ENCODE results near the gene PON1. TPM values are rescaled to one million over a fixed set of nuclear protein-coding genes. Genes with fewer than 3 reads are reported as not detected.
A peak's percentile ranks its signal among the peaks of the same experiment; 100 is the strongest.

Gene PON1
- total and polyA plus RNA-seq, 2 donors from 2014 or later: 0.28 TPM; not detected in 1

DNA sequence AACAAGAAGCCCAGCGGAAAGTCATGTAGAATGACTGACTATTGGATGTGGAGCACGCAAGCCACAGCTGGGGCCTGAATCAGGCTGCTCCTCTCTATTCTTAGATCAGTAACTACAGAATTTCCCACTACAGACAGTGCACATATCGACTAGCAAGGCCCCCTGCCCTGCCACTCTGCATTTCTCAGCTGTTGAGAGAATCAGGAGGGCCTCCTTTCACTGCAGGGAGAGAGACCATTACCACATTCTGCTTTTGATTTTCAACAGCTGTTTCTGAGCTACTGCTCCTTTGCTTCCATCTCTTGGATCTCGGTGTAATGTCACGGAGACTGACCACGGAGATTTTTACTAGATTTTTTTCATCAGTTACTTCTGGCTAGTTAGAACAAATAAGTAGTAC lies 73.8 kb downstream of the PON1 start:
- DNase-seq: peak in 2 of 5 donors; percentile 12 to 31
- no peak overlapping the region for H3K4me3 ChIP-seq (ENCODE audit: low read length in 3 of 3)
- intact Hi-C loops (cut with DNase I): no loop called here

More for the DNA sequence above, 73.8 kb downstream of the PON1 start:
- Histone ChIP-seq H3K27ac (ENCODE audit: low read depth in 2 of 2, low read length in 2 of 2) (no peak overlapping the region), H3K36me3 (ENCODE audit: control insufficient read depth in 2 of 3, insufficient read depth in 3 of 3, low read length in 3 of 3) (no peaks in the 10 kb centered on the region), H3K27me3 (ENCODE audit: control insufficient read depth, insufficient read depth, low read length) (no peaks in the 10 kb centered on the region), H3K4me1 (ENCODE audit: control insufficient read depth in 2 of 3, insufficient read depth in 2 of 3, low read depth in 1 of 3, low read length in 3 of 3) (peaks cover 0 to 3% (median 0%) of the 10 kb centered on the region in 3 donors), H3K9ac (ENCODE audit: low read length in 3 of 3) (no peak overlapping the region), H3K9me3 (ENCODE audit: control insufficient read depth in 2 of 3, insufficient read depth in 1 of 3, low read length in 3 of 3) (no peaks in the 10 kb centered on the region)
- TF ChIP-seq, protein P1, sequence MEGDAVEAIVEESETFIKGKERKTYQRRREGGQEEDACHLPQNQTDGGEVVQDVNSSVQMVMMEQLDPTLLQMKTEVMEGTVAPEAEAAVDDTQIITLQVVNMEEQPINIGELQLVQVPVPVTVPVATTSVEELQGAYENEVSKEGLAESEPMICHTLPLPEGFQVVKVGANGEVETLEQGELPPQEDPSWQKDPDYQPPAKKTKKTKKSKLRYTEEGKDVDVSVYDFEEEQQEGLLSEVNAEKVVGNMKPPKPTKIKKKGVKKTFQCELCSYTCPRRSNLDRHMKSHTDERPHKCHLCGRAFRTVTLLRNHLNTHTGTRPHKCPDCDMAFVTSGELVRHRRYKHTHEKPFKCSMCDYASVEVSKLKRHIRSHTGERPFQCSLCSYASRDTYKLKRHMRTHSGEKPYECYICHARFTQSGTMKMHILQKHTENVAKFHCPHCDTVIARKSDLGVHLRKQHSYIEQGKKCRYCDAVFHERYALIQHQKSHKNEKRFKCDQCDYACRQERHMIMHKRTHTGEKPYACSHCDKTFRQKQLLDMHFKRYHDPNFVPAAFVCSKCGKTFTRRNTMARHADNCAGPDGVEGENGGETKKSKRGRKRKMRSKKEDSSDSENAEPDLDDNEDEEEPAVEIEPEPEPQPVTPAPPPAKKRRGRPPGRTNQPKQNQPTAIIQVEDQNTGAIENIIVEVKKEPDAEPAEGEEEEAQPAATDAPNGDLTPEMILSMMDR (IDR thresholded peaks at IDR 0.05; ENCODE audit: borderline replicate concordance, extremely low read depth, insufficient read depth): no peak
- no peak for FAIRE-seq

Other genes with a start within 250 kb of the PON1 start
- 1.6 TPM for gene PON3, start 71.8 kb upstream of the PON1 start, total RNA-seq
- gene PON3, start 71.8 kb upstream of the PON1 start, polyA plus RNA-seq (ENCODE audit: insufficient read depth, low read depth, low replicate concordance): 1.9 TPM
- gene PON2, start 110.5 kb upstream of the PON1 start, total RNA-seq: 191 TPM
- 61.8 TPM for gene PON2, start 110.5 kb upstream of the PON1 start, polyA plus RNA-seq (ENCODE audit: insufficient read depth, low read depth, low replicate concordance)
- not detected for gene ASB4, start 161.4 kb upstream of the PON1 start, total RNA-seq
- 0.09 TPM for gene ASB4, start 161.4 kb upstream of the PON1 start, polyA plus RNA-seq (ENCODE audit: insufficient read depth, low read depth, low replicate concordance)